Activated T-helper 9 cell treated with anti-CD3 and anti-CD28 coated beads, Interleukin-2, amount 50 U/mL, for 16 hours (primary cell): ENCODE measurements around the gene SCP2D1.
"Not testable (repeated sequence)": the region's sequence is repeated elsewhere in the genome, so short reads cannot be mapped to it uniquely, and the experiment has no call there.

Source experiments
- DNase-seq: peaks from one replicate; pipeline ENCODE4 v3.0.0-alpha.2; 2020; ENCODE audit warnings: low read depth

Gene SCP2D1

GRCh38 chr20:18813483-18813882 lies at the start of gene SCP2D1:
SCP2D1 (plus strand) TSS chr20:18813783; CDS start chr20:18813816, 33 bp downstream.
- no peak for DNase-seq

- DNase-seq, result no peak
These were observed 45.9 kb upstream of the SCP2D1 start for GRCh38 chr20:18767676-18768075.

DNA sequence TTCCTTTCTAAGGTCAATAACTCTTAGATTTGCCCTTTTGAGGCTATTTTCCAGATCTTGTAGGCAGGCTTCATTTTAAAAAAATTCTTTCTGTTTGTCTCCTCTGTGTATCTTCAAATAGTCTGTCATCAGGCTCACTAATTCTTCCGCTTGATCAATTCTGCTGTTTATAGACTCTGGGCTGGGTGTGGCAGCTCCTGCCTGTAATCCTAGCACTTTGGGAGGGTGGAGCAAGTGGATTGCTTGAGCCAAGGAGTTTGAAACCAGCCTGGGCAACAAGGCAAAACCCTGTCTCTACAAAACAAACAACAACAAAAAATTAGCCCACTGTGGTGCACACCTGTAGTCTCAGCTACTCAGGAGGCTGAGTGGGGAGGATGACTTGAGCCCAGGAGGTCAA lies 40.0 kb upstream of the SCP2D1 start:
- no peak for DNase-seq

DNA sequence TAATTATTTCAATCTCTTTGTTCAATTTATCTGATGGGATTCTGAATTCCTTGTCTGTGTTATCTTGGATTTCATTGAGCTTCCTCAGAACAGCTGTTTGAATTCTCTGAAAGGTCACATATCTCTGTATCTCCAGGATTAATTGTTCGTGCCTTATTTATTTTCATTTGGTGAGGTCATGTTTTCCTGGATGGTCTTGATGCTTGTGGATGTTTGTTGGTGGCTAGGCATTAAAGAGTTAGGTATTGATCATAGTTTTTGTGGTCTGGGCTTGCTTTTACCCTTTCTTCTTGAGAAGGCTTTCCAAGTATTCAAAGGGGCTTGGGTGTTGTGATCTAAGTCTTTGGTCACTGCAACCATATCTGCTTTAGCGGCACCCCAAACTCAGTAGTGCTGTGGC lies 39.4 kb upstream of the SCP2D1 start:
- DNase-seq, result no peak

DNA sequence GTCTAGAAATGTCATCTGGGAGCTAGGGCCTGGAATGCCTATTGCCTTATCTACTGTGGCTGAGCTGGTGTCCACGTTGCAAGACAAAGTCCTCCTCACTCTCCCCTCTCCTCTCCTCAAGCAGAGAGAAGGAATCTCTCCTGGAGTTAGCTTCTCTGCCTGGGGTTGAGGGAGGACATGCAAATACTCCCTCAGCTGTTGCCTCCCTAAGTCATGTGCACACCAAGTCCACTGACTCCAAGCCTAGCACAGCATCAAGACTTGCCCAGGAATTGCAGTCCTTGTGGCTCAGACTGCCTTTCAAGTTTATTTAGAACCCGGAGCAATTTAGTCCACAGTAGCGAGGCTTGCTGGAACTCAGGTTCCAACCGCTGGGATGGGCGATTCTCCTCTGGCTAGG lies 38.0 kb upstream of the SCP2D1 start:
- no peak for DNase-seq

DNA sequence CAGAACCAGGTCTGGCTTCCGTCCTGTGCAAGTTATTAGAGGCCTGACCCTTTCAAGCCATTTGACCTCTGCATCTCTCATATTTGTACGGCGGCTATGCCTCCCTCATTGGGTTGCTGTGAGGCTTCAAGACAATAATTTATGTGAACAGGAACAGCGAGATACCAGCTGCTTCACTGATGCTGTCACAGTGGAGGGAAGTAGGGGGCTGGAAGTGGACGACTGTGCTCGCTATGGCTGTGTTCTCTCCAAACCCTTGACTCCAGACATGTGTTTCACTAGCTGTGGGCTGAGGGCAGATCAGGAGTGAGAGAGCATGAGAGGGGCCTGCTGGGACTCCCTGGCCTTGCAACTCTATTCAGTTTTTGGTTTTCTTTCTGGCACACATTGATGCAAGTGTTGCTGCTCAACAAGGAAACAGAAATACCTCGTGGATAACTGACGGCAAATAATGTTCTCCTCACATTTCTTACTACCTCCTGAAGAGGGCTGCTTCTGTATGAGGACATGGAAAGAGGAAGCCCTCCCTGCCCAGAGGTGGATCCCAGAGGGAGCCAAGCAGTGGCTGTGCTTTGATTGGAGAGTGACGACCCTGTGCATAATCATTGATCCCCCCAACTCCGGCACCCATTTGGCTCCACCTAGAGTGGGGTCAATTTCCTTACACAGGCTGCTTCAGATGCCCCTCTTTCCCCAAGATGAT lies 34.7 kb upstream of the SCP2D1 start:
- no peak for DNase-seq

DNA sequence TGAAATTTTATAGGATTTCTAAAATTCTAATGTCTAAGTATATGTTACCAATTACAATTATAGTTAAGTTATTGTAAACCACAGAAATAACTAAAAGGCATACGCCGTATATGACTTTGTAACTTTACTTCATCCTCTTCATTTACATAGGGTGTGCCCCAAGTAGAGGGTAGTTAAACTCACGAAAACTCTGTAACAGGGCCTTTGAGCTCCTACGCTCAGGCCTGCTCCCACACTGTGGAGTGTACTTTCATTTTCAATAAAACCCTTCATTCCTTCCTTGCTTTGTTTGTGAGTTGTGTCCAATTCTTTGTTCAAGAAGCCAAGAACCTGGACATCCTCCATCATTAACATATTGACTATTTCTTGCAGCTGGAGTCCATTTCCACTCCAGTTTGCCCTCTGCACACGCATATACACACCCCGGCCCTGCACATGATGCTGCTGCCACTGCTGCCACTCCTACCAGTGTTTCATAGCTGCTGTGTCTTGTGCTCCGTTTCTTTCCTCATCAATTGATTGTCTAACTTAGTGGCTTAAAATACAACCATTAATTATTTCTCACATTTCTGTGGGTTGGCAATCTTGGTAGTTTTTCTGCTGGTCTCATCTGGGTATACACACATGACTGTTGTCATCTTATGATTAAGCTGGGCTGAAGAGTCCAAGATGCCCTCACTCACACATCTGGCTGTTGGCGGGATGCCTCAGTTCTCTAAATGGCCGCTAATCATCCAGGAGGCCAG lies 33.0 kb upstream of the SCP2D1 start:
- no peak for DNase-seq

GRCh38 chr20:18781509-18781908 lies 32.1 kb upstream of the SCP2D1 start:
- DNase-seq, result no peak

DNA sequence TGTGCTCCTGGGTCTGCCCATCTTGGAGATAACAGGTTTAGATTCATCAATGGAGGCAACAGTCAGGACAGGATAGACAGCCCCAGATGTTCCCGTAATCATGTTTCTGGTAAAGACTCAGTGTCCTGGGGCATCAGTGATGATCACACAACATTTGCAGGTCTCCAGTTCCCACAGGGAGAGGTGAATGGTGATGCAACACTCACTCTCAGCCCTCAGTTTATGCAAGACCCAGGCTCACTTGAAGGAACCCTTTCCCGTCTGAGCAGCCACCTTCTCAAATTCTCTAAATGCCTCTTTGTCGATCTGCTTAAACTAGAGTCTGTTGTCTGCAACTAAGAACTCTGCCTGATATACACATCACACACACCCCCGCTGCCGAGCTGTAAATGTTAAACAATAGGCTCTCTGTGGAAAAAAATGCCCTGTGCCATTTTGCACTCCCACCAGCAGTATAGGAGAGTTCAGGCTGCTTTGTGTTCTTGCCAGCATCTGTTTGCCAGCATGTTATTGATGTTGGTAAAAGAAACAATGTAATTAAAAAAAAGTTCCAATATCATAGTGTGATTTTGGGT lies 30.1 kb upstream of the SCP2D1 start:
- DNase-seq, result no peak

DNA sequence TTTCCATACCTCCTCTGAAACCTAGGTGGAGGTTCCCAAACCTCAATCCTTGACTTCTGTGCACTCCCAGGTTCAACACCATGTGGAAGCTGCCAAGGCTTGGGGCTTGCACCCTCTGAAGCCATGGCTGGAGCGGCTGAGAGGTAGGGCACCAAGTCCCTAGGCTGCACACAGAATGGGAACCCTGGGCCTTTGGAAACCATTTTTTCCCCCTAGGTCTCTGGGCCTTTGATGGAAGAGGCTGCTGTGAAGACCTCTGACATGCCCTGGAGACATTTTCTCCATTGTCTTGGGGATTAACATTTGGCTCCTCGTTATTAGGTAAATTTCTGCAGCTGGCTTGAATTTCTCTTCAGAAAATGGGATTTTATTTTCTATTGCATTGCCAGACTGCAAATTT lies 26.5 kb upstream of the SCP2D1 start:
- DNase-seq, result not testable (repeated sequence)

- no peak for DNase-seq
These were observed 25.6 kb upstream of the SCP2D1 start for GRCh38 chr20:18788021-18788420.

DNA sequence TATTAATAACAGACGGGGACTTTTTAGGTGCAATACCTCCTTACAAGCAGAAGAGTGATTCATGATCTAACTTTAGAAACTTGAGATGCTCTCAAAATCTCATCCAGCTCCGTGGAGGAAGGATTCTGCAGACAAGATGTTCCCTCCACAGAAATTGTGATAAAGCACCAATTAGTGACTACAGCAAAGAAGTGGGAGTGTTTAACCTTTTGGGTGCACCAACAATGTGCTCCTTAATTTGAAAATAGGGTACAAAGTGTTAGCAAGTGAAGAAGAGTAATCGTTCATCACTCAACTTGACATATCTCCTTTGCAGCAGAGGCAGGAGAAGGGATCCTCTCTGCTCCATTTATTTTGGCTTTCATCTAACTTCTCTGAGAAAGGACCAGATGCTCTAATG lies 22.8 kb upstream of the SCP2D1 start:
- DNase-seq, result no peak

GRCh38 chr20:18793625-18794427 lies 19.8 kb upstream of the SCP2D1 start:
- peak; percentile 76 for DNase-seq

DNA sequence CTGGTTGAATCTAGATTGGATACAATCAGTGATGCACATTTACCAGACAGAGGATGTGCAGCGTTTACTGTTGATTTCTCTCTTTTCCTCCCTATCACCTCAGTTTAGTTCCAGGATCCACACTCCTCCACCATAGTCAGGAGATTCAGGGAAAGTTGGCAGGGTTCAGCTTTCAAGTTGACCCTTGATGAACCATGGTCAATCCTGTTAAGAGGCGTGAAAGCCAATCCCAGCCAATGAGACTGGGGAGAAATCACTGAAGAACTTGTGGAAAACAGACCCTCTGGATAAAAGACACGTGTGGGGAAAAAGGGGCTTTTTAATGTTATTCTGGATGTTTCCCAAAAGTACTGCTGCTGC lies 19.2 kb upstream of the SCP2D1 start:
- DNase-seq, result no peak

GRCh38 chr20:18795366-18795765 lies 18.2 kb upstream of the SCP2D1 start:
- no peak for DNase-seq

GRCh38 chr20:18796282-18796833 lies 17.2 kb upstream of the SCP2D1 start:
- no peak for DNase-seq

DNA sequence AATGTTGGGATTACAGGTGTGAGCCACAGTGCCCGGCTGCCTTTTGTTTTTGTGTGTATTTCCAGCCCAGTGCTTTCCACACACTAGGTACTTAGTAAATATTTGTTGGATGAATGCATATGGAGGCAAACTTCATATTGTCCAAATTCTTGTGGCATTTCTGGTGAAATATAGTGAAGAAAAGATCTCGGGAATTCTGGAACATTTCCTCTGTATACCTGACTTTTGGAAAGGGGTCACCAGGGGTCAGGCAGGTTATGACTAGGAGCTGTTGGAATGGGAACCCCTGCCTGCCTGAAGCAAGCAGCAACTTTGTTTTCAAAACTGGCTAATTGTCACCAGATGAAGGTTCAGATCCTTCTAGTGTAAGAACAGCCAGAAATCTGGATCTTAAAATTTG lies 12.1 kb upstream of the SCP2D1 start:
- no peak for DNase-seq

GRCh38 chr20:18802012-18802634 lies 11.5 kb upstream of the SCP2D1 start:
- no peak for DNase-seq

GRCh38 chr20:18805881-18806280 lies 7.7 kb upstream of the SCP2D1 start:
- DNase-seq, result no peak

GRCh38 chr20:18808712-18809111 lies 4.9 kb upstream of the SCP2D1 start:
- DNase-seq, result no peak

DNA sequence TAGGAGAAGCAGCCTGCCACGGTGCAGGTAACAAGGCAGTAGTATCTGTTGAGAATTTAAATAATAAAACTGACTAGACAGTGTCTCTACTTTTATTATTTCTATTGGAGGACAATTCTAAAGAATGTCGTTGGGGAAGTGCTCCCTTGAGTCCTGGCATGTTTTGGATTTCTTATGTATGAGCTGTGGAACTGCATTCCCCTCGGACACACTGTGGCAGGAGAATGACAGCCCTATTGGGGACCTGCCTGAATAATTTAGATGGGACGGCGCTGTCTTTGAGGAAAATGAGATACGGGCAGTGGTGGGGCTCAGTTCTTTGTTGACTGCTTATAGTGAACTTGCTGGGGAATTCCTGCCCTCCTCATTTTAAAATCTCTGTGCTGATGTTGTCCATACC lies 2.4 kb upstream of the SCP2D1 start:
- no peak for DNase-seq

GRCh38 chr20:18811904-18812303 lies 1.7 kb upstream of the SCP2D1 start:
- no peak for DNase-seq
